ENCODE data around the gene SMG6.

DNA sequence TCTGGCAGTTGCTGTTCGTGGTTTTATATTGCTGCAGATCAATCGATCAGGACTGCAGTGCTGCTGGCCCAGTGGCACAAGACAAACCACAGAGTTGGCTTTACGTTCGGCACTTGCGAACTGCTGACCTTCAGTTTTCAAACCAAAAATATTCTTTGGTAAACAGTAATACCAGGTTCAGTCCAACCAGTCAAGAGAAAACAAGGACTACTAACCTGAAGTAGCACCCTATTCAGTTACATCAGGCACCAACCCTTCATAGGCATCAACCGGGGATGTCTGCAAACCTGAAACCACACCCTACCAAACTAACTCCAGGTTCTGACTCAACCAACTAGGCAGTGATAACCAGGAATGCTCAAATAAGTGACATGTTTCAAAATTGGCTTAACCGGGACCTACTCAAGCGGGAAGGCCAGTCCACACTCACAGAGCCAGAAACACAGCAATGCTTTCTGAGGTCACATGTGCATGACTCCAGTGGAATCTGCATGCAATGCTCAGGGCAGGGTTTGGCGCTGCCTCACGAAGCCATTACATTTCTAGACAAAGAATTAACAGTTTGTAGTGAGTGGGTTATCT lies 91.1 kb downstream of the SMG6 start:
- TF ChIP-seq ESRRA (CRISPR knock-in tag; IDR thresholded peaks at IDR 0.05; ENCODE audit: borderline replicate concordance) (no peak), NFE2L1 (CRISPR knock-in tag; IDR thresholded peaks at IDR 0.05) (no peak), NR3C1 (CRISPR knock-in tag; conservative IDR thresholded peaks at IDR 0.05; ENCODE audit: low read depth) (no peak), CBFB (CRISPR knock-in tag; IDR thresholded peaks at IDR 0.05; ENCODE audit: low read depth) (no peak), NR2C2 (CRISPR knock-in tag; IDR thresholded peaks at IDR 0.05) (no peak), ELF4 (CRISPR knock-in tag; IDR thresholded peaks at IDR 0.05; ENCODE audit: low read depth) (no peak), ZNF416 (CRISPR knock-in tag; IDR thresholded peaks at IDR 0.05) (no peak), TEAD4 (CRISPR knock-in tag; IDR thresholded peaks at IDR 0.05) (no peak)
- TF ChIP-seq, protein P1, sequence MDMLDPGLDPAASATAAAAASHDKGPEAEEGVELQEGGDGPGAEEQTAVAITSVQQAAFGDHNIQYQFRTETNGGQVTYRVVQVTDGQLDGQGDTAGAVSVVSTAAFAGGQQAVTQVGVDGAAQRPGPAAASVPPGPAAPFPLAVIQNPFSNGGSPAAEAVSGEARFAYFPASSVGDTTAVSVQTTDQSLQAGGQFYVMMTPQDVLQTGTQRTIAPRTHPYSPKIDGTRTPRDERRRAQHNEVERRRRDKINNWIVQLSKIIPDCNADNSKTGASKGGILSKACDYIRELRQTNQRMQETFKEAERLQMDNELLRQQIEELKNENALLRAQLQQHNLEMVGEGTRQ (CRISPR knock-in tag; IDR thresholded peaks at IDR 0.05), result no peak
- TF ChIP-seq, protein P2, sequence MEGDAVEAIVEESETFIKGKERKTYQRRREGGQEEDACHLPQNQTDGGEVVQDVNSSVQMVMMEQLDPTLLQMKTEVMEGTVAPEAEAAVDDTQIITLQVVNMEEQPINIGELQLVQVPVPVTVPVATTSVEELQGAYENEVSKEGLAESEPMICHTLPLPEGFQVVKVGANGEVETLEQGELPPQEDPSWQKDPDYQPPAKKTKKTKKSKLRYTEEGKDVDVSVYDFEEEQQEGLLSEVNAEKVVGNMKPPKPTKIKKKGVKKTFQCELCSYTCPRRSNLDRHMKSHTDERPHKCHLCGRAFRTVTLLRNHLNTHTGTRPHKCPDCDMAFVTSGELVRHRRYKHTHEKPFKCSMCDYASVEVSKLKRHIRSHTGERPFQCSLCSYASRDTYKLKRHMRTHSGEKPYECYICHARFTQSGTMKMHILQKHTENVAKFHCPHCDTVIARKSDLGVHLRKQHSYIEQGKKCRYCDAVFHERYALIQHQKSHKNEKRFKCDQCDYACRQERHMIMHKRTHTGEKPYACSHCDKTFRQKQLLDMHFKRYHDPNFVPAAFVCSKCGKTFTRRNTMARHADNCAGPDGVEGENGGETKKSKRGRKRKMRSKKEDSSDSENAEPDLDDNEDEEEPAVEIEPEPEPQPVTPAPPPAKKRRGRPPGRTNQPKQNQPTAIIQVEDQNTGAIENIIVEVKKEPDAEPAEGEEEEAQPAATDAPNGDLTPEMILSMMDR (IDR thresholded peaks at IDR 0.05), result no peak
- TF ChIP-seq, protein P3, sequence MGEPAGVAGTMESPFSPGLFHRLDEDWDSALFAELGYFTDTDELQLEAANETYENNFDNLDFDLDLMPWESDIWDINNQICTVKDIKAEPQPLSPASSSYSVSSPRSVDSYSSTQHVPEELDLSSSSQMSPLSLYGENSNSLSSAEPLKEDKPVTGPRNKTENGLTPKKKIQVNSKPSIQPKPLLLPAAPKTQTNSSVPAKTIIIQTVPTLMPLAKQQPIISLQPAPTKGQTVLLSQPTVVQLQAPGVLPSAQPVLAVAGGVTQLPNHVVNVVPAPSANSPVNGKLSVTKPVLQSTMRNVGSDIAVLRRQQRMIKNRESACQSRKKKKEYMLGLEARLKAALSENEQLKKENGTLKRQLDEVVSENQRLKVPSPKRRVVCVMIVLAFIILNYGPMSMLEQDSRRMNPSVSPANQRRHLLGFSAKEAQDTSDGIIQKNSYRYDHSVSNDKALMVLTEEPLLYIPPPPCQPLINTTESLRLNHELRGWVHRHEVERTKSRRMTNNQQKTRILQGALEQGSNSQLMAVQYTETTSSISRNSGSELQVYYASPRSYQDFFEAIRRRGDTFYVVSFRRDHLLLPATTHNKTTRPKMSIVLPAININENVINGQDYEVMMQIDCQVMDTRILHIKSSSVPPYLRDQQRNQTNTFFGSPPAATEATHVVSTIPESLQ (CRISPR knock-in tag; IDR thresholded peaks at IDR 0.05), result no peak
- TF ChIP-seq, protein P4, sequence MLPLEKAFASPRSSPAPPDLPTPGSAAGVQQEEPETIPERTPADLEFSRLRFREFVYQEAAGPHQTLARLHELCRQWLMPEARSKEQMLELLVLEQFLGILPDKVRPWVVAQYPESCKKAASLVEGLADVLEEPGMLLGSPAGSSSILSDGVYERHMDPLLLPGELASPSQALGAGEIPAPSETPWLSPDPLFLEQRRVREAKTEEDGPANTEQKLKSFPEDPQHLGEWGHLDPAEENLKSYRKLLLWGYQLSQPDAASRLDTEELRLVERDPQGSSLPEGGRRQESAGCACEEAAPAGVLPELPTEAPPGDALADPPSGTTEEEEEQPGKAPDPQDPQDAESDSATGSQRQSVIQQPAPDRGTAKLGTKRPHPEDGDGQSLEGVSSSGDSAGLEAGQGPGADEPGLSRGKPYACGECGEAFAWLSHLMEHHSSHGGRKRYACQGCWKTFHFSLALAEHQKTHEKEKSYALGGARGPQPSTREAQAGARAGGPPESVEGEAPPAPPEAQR (CRISPR knock-in tag; IDR thresholded peaks at IDR 0.05), result no peak

Measured in WTC11 (cell line).